ENCODE measurements around the gene RAD51.

GRCh38 chr15:40731034-40731433 lies 36.1 kb downstream of the RAD51 start:
- TF ChIP-seq, protein P1, sequence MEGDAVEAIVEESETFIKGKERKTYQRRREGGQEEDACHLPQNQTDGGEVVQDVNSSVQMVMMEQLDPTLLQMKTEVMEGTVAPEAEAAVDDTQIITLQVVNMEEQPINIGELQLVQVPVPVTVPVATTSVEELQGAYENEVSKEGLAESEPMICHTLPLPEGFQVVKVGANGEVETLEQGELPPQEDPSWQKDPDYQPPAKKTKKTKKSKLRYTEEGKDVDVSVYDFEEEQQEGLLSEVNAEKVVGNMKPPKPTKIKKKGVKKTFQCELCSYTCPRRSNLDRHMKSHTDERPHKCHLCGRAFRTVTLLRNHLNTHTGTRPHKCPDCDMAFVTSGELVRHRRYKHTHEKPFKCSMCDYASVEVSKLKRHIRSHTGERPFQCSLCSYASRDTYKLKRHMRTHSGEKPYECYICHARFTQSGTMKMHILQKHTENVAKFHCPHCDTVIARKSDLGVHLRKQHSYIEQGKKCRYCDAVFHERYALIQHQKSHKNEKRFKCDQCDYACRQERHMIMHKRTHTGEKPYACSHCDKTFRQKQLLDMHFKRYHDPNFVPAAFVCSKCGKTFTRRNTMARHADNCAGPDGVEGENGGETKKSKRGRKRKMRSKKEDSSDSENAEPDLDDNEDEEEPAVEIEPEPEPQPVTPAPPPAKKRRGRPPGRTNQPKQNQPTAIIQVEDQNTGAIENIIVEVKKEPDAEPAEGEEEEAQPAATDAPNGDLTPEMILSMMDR (IDR thresholded peaks at IDR 0.05; ENCODE audit: poor library complexity, severe bottlenecking): no peak
- no peak for TF ChIP-seq POLR2AphosphoS5 (IDR thresholded peaks at IDR 0.05)
- no peak for TF ChIP-seq MXI1 (conservative IDR thresholded peaks at IDR 0.05; ENCODE audit: poor library complexity, severe bottlenecking)
- no peak for TF ChIP-seq EZH2 (IDR thresholded peaks at IDR 0.05; ENCODE audit: borderline replicate concordance, insufficient read depth, low read length, poor library complexity, severe bottlenecking)
- no peak for TF ChIP-seq SMC3 (conservative IDR thresholded peaks at IDR 0.05; ENCODE audit: poor library complexity)
- TF ChIP-seq EP300 (conservative IDR thresholded peaks at IDR 0.05; ENCODE audit: poor library complexity, severe bottlenecking): no peak

All from neural cell (in vitro differentiated cells).